Activated CD4-positive, alpha-beta T cell treated with anti-CD3 and anti-CD28 coated beads for 1 hour (primary cell): ENCODE results near the gene ZIC5.

Experiments used
- DNase-seq: peaks from one replicate; pipeline ENCODE4 v3.0.0-alpha.2; 2020

The ZIC5 gene

DNA sequence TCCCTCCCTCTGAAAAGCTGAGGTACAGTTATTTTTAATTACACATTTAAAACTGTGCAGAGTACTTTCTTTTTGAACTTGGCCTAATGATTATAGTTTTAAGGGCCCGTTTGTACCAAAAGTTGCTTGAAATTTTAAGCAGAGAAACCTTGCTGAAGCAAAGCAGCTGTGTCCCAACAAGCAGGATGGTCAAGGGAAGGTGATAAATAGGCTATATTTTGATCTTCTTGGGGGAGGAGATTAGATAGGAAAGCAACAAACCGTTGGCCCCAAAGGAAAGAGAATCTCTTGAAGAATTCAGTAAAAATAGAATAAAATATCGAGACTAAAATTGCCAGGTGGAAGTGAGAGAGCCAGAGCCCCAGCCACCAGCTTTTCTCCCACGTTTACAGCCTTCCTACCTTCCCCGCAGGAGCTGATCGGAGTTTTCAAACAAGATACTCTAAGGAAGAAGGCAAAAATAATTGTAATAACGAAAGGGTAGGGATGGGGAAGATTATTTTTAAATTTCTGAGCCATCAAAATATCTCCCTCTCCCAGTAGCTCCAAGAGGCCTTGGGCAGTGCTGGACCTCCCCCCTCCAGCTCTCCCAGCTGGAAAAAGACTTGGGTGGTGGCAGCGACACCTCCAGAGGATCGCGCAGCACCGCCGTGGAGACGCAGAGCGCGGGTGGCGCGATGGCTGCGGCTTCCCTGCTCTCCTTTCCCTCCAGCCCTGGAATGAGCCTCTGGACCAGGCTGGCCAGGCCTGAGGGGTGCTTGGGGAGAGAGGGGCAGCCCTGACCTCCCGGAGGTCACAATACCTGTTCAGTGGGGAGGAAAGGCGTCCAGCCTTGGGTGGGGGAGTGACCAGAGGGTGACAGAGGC lies 15.8 kb upstream of the ZIC5 start:
- DNase-seq, result no peak

DNA sequence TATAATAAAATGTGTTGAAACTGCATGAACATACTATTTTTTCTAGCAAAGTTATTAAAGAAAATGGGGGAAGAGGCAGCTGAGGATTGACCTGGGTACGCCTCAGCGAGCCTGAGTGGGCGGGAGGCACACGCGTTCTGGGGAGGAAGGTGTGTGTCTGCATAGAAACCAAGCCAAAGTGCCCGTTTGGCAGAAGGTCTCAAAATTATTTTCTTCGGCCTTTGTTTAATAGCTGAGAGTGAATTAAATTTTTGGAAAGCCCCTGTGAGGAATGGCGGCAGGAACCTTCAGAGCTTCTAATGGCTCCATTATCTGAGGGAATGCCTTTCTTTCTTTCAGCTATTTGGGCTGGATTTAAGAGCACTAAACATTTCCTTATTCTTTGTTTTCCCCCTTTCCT lies 15.2 kb upstream of the ZIC5 start:
- no peak for DNase-seq

DNA sequence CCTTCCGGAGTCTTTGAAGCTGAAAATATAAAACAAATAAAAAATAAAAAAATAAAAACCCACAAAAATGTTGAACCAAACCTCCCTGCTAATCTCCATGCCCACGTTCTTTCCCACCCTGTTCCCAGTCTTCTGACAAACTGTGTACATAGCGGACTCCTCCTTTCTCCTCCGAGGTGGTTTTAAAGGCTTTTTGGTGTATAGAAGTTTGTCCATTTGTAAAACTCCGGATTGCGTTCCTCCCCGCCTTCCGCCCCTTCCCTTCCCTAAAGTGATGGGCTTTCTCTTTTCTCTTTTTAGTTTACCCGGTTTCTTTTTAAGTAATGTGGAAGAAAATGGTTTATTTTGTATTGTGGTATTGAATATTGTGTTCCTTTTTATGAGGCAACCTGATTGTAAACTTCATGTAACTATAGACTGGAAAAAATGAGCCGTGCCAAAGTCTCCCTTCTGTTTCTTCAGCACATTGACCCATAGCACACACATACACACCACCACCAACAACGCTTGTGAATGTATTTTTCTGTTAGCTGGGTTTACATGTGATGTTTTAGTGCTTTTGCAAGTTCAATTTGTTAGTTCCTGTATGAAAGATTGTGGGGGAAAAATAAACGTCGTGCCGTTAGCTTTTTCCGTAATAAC lies 14.4 kb upstream of the ZIC5 start:
- DNase-seq, result no peak

DNA sequence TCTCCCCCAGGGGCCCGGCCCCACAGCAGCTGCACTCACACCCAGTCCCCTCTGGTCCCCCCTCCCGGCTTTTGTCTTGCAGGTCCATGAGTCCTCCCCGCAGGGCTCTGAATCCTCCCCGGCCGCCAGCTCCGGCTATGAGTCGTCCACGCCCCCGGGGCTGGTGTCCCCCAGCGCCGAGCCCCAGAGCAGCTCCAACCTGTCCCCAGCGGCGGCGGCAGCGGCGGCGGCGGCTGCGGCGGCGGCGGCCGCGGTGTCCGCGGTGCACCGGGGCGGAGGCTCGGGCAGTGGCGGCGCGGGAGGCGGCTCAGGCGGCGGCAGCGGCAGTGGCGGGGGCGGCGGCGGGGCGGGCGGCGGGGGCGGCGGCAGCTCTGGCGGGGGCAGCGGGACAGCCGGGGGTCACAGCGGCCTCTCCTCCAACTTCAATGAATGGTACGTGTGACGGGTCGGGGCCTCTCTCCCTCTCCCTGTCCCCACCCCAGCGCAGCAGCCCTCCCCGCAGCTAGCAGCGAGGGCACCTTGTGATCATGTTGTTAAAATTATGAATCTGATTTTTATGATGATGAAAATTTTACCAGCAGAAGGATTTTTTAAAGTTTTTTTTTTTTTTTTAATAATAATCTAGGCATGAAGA lies 13.8 kb upstream of the ZIC5 start:
- DNase-seq, result no peak

DNA sequence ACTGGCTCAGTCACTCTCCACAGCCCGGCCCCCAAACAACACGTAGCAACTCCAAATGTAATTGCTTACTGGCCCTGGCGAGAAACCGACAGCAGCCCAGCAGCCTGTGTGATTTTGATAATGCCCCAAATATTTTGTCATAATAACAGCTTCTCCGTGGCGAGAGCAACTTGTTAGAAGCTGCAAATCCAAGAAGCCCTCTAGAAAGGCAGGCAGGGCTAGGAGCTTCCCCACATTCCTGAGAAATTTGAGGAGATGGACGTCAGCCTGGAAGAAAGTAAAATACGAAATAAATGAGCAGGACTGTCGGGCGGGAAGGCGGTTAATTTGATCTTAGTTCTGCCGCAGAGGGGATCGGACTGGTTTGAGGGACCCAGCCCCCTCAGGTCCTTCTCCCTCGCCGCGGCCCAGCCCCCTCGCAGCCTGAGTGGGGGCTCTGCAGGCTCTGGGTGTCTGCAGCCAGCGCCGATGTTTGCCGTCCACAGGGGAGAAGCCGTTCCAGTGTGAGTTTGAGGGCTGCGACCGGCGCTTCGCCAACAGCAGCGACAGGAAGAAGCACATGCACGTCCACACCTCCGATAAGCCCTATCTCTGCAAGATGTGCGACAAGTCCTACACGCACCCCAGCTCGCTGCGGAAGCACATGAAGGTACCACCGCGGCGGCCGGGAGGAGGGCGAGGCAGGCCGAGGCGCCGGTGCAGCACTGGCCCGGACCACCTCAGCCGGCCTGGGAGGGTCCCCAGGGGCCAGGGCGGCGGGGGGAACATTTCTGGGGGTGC lies 13.1 kb upstream of the ZIC5 start:
- no peak for DNase-seq

DNA sequence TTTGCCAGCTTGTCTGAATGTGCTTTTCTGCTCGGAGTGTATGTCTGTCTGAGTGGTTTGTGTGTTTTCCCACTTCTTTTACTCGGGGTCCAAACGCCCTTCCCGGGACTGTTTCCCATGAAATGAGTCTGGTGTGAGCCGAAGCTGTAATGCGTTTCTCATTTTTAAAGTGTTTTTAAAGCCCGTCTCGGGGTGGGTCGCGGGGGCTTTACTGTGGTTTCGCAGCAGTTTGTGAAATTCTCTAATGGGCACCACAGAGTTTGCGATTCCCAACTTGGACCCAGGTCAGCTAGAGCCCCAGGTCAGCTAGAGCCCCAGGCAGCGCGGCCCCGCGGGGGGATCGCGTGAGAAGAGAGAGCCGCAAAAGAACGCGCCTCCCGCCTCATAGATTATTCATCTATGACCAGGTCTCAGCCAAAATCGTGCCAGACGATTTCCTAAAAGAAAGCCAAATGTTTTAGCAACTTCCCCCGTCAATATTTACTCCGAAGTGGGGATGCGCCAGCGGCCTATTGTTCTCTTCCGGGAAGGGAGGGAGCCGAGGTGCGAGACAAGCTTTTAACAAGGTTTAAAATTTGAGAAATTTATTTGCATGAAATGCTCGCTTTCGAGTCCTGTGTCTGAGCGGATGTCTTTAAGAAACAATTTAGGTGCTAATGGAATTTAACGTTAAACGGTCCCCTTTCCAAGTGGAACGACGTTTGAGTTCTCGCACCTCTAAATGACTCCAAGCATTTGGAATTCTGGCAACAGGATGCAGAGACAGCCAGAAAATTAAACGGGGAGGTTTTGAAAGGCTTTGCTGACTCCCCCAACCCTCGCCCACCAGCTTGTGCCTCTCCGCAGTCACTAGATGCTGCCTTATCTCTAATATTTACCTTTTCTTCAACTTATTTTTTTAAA lies 12.2 kb upstream of the ZIC5 start:
- no peak for DNase-seq

DNA sequence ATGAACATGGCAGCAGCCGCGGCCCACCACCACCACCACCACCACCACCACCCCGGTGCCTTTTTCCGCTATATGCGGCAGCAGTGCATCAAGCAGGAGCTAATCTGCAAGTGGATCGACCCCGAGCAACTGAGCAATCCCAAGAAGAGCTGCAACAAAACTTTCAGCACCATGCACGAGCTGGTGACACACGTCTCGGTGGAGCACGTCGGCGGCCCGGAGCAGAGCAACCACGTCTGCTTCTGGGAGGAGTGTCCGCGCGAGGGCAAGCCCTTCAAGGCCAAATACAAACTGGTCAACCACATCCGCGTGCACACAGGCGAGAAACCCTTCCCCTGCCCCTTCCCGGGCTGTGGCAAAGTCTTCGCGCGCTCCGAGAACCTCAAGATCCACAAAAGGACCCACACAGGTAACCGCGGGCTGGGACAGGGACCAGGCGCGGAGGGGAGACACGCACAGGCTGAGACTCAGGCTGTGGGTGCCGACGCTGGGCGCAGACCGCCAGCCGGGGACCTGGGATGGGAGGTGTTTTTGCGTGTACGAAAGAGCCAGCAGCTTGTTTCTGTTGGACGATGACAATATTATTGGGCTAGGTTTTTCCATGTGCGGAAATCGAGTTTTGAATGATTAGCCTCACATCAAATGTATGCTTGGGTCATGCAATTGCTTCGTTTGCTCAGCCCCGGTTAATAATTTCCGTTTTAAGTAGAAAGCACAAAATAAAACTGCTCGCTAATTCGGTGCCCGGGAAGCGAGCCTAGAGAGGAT lies 11.3 kb upstream of the ZIC5 start:
- no peak for DNase-seq

DNA sequence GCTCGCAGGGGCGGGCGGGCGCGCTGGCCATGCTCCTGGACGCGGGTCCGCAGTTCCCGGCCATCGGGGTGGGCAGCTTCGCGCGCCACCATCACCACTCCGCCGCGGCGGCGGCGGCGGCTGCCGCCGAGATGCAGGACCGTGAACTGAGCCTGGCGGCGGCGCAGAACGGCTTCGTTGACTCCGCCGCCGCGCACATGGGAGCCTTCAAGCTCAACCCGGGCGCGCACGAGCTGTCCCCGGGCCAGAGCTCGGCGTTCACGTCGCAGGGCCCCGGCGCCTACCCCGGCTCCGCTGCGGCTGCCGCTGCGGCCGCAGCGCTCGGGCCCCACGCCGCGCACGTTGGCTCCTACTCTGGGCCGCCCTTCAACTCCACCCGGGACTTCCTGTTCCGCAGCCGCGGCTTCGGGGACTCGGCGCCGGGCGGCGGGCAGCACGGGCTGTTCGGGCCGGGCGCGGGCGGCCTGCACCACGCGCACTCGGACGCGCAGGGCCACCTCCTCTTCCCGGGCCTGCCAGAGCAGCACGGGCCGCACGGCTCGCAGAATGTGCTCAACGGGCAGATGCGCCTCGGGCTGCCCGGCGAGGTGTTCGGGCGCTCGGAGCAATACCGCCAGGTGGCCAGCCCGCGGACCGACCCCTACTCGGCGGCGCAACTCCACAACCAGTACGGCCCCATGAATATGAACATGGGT lies 10.6 kb upstream of the ZIC5 start:
- DNase-seq, result no peak

DNA sequence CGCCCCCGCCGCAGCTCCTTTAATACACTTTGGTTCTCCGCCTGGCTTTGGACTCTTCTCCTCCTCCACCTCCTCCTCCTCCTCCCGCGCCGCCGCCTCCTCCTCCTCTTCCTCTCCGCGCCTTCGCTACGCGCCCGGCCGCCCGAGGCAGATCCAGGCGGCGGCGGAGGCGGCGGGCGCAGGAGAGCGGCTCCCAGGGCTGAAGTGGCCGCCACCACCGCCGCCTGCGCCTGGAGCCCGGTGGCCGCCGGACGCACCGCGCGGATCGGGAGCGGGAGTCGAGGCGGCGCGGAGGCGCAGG lies 10.1 kb upstream of the ZIC5 start, which contains the start of gene ZIC2:
Gene ZIC2, plus strand, starts transcription at position 50 of the 301 bp plus-strand sequence. CDS start 281 bp downstream, outside the sequence.
- no peak for DNase-seq

DNA sequence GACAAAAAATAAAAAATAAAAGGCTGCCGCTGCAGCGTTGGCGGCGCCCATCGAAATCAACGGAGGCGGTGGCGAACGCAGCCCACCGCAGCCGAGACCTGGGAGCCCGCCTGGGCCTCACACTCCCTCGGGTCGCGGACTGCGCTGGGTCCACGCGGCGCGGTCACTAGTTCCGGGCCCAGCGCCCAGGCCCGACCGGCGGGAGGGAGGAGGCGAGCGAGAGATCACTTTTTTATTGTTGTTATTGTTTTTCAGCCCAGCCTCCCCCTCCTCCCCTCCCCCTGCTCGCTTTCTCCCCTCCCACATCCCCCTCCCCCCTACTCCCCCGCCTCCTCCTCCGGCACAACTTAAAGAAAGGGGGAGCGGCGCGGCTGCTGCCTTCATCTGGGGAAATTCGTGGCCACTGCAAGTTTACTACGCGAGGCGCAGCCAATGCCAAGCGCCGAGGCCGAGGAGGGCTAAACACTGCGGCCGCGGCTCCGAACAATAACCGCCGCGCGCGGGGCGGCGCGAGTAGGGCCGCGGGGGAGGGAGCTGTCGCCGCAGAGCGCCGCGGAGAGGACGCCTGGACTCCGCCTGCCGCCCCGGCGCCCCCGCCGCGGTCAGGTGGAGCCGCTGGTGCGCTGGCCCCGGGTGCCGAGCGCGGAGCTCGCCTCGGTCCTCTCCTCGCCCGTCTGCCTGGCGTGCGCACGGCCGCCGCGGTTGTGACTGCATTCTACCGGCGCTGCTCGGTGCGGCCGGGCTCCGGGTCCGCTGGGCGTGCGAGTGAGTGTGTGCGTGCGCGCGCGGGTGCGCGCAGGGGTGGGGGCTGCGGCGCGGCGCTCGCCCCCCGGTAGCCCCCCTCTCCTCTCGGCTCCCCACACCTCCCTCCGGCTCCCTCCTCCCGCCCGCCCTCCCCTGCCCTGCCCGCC lies 9.5 kb upstream of the ZIC5 start:
- DNase-seq, result no peak

DNA sequence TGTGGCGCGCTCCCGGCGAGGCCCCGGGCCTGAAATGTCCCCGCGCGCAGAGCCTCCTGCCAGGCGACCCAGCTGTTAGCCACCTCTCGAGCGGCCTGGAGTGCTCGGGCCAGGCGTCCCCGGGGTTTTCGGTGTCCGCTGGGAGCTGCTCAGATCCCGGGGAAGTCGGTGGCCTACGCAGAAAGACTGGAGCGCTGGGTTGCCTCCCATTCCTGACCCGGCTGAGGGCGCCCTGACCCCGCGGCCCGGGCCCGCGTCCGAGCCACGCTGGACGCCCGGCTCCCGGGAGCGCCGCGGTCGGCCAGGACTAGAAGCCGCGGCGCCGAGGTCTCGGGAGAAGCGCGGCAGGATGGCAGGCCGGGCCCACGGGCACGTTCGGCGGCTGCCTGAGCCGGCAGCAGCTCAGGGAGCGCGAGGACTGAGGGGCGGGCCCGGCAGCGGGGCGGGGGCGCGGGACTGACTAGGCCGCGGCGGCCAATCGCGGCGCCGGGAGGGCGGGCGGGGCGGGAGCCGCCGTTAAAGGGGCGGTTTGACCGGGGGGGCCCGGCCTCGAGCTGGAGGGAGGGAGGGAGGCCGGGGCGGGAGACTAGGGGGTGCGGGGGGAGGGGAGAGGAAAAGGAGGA lies 8.7 kb upstream of the ZIC5 start:
- no peak for DNase-seq

DNA sequence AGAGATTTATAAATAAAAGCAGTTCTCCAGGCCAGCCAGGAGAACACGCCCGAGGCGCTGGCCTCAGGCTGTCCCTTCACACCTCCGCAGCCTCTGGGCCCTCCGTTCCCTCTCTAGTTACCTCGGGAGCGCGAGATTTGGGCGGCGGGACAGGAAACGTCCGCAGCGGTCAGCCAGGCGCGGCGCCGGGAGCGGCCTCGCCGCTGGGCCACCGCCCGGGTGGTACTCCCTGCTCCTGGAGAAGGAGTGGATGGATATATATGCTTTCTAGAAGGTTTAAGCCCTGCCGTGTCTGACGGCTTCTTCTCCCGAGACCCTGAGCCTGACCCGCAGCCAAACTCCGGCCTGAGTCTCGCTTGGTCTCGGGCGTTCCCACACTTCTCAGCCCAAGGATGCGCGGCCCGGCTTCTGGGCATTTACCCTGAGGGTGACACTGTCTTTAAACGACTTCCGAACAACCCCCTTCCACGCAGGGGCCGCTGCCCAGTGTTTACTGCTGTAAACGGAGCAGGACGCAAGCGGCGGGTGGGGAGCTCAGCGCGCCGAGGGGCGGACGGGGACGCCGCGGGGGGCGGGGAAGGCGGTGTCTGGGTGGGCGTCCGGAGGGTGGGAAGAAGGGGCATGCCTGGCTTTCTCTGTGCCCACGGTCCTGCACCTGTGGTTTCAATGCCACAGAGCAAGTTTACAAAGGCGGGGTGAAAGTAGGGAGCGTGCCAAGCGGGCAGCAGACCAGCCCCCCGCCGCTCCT lies 8.1 kb upstream of the ZIC5 start:
- DNase-seq, result no peak

DNA sequence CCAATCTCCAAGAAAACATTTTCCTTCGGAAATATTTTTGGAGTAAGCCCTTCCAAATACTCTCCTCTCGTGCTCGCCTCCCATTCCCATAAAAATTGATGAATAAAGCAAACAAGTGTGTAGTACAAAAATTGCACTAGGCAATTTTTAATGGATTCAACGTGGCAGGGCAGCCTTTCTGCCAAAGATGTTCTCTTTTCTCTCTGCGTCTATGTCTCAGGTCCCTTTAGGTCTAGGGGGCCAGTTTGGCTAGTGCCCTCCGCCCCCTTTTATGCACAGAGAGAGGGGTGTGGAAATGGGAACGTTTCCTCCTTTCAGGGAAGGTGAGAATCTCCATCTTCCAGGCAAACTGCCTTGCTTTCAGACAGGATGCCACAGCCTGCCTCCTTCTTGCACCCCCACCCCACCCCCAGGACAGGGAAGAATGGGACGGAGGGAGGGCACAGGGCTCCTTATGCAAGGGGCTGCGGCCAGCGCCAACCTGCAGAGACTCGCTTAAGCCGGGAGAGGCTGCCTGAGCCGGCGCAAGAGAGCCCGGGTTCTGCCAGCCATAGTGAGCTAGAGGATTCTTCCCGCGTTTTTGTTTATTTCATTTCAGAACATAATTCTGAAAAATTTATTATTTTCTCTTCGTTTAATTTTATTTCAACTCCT lies 7.4 kb upstream of the ZIC5 start:
- no peak for DNase-seq

DNA sequence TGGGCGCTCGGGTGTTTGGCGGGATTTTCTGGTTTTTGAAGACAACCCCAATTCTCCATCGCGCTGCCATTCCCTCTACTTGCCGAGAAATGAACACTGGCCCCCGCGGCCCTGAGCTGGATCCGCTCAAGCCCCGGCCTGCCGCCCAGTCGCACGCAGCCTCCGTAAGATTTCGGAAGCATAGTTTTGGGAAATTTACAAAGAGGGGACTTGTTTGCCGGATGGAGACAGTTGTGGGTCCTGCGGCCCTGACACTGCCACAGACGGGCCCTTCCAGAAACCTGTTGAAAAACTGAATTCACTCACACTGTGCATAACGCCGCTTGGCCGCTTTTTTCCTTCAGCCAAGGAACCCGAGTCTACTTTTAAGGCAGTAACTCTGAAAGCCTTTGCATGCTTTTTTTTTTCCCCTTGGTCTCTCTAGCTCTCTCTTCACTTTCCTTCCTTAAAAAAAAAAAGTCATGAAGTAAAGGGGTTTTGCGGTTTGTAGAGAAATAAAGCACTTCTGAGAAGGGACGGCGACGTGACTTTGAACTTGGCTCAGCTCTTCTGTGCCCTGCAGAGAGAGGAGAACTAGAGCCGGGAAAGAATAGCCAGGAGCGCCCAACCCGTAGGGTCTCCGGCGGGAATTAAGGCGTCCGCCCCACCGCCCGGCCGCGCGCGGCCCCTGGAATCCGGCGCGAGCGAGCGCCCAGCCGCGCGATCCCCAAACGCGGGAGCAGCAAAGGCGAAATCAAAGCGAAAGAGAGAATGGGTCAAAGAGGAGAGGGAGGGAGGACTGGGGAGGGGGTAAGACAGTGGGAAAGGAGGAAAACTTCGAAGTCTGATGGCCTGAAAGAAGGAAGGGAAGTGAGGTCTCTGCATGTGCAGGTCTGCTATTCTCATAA lies 6.6 kb upstream of the ZIC5 start:
- no peak for DNase-seq

DNA sequence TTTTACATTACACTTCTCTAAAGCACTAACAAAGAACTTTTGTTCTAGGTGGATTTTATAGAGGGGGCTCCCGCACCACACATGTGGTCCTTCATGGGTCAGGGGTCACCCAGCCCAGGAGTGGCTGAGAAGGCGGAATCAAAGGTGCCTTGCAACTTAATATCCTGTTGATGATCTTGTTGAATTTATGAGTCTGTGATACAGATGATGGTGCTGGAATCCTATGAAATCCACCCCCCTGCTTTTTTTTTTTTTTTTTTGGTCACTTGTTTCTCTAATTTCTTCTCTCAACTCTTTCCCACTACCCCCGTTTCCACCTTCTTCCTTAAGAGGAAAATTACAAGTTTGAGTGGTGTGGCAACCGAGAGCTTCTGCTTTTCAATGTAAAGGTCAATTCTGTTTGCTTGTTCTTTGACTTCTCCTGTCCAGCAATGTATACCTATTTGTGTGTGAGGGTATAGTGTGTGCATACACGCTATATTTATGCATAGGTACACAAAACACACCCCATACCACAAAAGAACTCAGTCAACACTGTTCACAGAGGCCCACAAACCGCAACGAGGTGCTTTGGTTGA lies 5.9 kb upstream of the ZIC5 start:
- no peak for DNase-seq

DNA sequence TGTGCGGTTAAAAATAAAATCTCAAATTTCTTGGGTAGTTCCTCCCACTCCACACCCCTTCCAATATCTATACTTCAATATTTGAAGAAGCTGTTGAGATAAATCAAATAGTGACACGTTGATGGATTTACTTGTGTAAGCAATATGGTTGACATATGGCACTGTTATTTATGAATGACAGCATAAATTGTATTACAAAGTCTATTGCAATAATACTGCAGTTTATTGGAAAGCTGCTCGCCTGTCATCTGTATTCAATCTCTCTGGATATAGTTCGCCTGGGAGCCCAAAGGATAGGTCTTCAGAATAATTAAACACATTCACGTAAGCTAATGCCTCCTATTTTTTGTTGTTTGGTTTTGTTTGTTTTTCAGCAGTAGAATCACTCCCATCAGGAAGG lies 5.0 kb upstream of the ZIC5 start:
- DNase-seq, result no peak

DNA sequence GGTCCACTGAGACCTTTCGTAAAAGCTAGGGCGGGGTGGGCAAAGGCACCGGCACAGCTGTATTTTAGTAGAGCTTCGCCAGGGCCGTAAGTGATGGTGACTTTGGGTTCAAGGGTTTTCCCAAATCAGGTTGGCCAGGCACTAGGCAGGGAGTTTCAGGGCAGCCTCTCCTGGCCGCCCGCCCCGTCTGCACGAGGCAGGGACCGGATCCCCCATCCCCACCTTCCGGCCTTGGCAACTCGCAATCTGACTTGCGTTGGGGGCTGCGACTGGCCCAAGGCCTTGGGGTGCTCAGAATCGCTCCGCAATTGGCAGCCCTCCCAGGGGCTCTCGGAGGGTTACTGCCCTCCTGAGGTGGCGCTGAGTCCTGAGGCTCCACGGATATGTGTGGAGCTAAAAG lies 4.1 kb upstream of the ZIC5 start:
- no peak for DNase-seq
